Measurements from ENCODE around the gene ST6GAL1. TPM values are rescaled to one million over a fixed set of nuclear protein-coding genes. Genes with fewer than 3 reads are reported as not detected.

ST6GAL1 gene
- total and polyA plus RNA-seq, 2 of the 8 experiments (the other 6 are each of a cell fraction or from before 2014, with no cell fraction given): 62.8 to 80.9 TPM

DNA sequence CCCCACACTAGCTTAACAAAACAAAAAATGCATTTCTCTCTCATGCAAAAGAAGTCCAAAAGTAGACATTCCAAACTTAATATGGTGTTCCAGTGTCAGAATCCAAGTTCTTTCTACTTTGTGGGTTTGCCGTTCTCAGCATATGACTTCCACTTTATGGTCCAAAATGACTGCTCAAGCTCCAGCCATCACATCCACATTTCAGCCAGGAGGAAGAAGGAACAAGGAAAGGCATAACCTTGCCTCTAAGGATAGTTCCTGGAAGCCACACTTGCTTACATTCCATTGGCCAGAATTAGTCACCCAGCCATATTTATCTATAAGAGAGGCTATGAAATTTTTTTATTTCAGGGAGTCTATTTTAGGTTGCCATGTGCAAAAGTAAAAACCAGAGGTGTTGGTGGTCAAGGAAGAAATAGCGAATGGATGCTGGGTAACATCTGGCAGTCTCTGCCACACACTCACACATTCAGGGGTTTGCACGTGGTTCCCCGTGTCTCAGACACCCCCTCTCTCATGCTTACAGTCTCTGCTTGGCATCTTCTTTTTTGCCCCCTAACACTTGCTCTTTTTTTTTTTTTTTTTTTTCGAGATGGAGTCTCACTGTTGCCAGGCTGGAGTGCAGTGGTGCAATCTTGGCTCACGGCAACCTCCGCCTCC lies 139.7 kb downstream of the ST6GAL1 start:
- FAIRE-seq: no peak
- no peak overlapping the region for H4K91ac ChIP-seq (replicated peaks; ENCODE audit: insufficient read length, low read length)
- H2BK120ac ChIP-seq (replicated peaks; ENCODE audit: low read depth, low read length): no peak overlapping the region
- H3K4me3 ChIP-seq (ENCODE audit: extremely low read depth in 1 of 4, insufficient read depth in 2 of 4, low read depth in 3 of 4, low read length in 4 of 4): no peak overlapping the region
- H3K14ac ChIP-seq (ENCODE audit: insufficient read length): no peak overlapping the region
- no peak overlapping the region for H2BK15ac ChIP-seq (ENCODE audit: low read length)
- H3K4me2 ChIP-seq (ENCODE audit: insufficient read depth in 1 of 2, low read depth in 2 of 2, low read length in 2 of 2): no peak overlapping the region
- peaks cover 0 to 10% (median 4%) of the 10 kb centered on the region in 4 experiments; a peak in 4 of 7 replicates for H3K4me1 ChIP-seq (replicated peaks in 1 of 4; ENCODE audit: control insufficient read depth in 3 of 4, insufficient read depth in 4 of 4, low read length in 3 of 4)
- no peaks in the 10 kb centered on the region for H3K79me1 ChIP-seq (ENCODE audit: low read depth, low read length)
- CTCF ChIA-PET (ENCODE audit: partially characterized antibody): interaction anchor here (0.7 to 4.5 kb wide), 7 partner anchors 11 to 937 kb away, joined by 3 to 20 read pairs (median 4); no protein-coding TSS in a partner anchor
- H3K18ac ChIP-seq (ENCODE audit: extremely low read depth, low read length): no peak overlapping the region
- H4K20me1 ChIP-seq (replicated peaks in 1 of 2; ENCODE audit: control insufficient read depth in 1 of 2, insufficient read depth in 2 of 2, low read length in 2 of 2): peaks cover 0 to 2% of the 10 kb centered on the region in 2 experiments
- no peak for DNase-seq (ENCODE audit: low read depth in 1 of 2, low spot score in 2 of 2)
- no peak overlapping the region for H3K4ac ChIP-seq (replicated peaks; ENCODE audit: insufficient read length, low read depth, low read length)
- H3K79me2 ChIP-seq (ENCODE audit: control insufficient read depth in 1 of 2, insufficient read depth in 2 of 2, low read length in 2 of 2): peaks cover 0 to 2% of the 10 kb centered on the region in 2 experiments; a peak in 1 of 4 replicates
- no peak overlapping the region for H2BK5ac ChIP-seq (ENCODE audit: low read depth, low read length)
- H3K23ac ChIP-seq (ENCODE audit: insufficient read length): no peak overlapping the region
- H3K27ac ChIP-seq (ENCODE audit: low read depth, low read length): no peak overlapping the region
- H3K23me2 ChIP-seq (ENCODE audit: low read depth, low read length): peaks cover 1% of the 10 kb centered on the region; the same call in 1 of the 2 replicates
- no peak overlapping the region for H4K8ac ChIP-seq (ENCODE audit: extremely low read depth, insufficient read depth, low read length)
- no peak overlapping the region for H3K9ac ChIP-seq (replicated peaks in 1 of 4; ENCODE audit: extremely low read depth in 1 of 4, low read depth in 3 of 4, low read length in 3 of 4)
- H3K36me3 ChIP-seq (ENCODE audit: control insufficient read depth in 2 of 4, insufficient read depth in 4 of 4, low read length in 3 of 4): peaks cover 3 to 45% (median 15%) of the 10 kb centered on the region in 4 experiments; a peak in 7 of 8 replicates
- H2AFZ ChIP-seq (ENCODE audit: low read length): no peak overlapping the region
- POLR2A ChIA-PET (ENCODE audit: partially characterized antibody): interaction anchor here (1.0 kb wide), 1 partner anchor 287 kb away, joined by 3 read pairs; the partner anchor contains the start of gene EIF4A2
- H3K27me3 ChIP-seq (replicated peaks in 1 of 4; ENCODE audit: control insufficient read depth in 3 of 4, extremely low read depth in 1 of 4, insufficient read depth in 3 of 4, low read length in 3 of 4): no peaks in the 10 kb centered on the region
- no peak overlapping the region for H4K5ac ChIP-seq (ENCODE audit: insufficient read length, low read depth, low read length)
- no peaks in the 10 kb centered on the region for H3K9me3 ChIP-seq (ENCODE audit: insufficient read depth in 2 of 2, low read depth in 1 of 2, low read length in 1 of 2)
- no peak overlapping the region for H2BK20ac ChIP-seq (ENCODE audit: low read length)
- H2BK12ac ChIP-seq (ENCODE audit: low read depth, low read length): no peak overlapping the region
- no peak overlapping the region for H3K56ac ChIP-seq (replicated peaks; ENCODE audit: insufficient read length, low read depth, low read length)
- H2AK5ac ChIP-seq (ENCODE audit: low read depth, low read length): no peak overlapping the region
- WGBS, 2 experiments (ENCODE audit: extremely low coverage in 1 of 2, insufficient coverage in 1 of 2, insufficient read length in 1 of 2, insufficient replicate concordance in 2 of 2, low coverage in 1 of 2, low lambda C conversion rate in 2 of 2, missing lambda C conversion rate in 1 of 2): 94% methylated on average over 4 of the region's 7 CpGs; no CpG with 5 or more reads in 1 of the 2 experiments
- TF ChIP-seq SP1 (IDR thresholded peaks at IDR 0.05; ENCODE audit: low read depth, low read length) (no peak), EZH2 (IDR thresholded peaks at IDR 0.05; ENCODE audit: low read depth, low read length, severe bottlenecking) (no peak), KDM1A (IDR thresholded peaks at IDR 0.05; ENCODE audit: borderline replicate concordance, low read length) (peak; percentile 54; the same call in 1 of the 2 replicates), RBBP5 (IDR thresholded peaks at IDR 0.05; ENCODE audit: borderline replicate concordance, low read depth, low read length) (no peak)

Data from H1 (cell line).